Left cardiac atrium (tissue), 4 donors: ENCODE measurements around the gene ANKH. TPM values are rescaled to one million over a fixed set of nuclear protein-coding genes. Genes with fewer than 3 reads are reported as not detected.
"Not testable (repeated sequence)": the region's sequence is repeated elsewhere in the genome, so short reads cannot be mapped to it uniquely, and the experiment has no call there.

Source experiments
- ATAC-seq, 2 donors: fragments of 200-7000 bp; cut with Tn5 transposase; one replicate each; pipeline ENCODE4 v1.9.1; 2020; ENCODE audit warnings: mild to moderate bottlenecking in 2 of 2, moderate library complexity in 2 of 2
- DNase-seq: peaks from one replicate; pipeline ENCODE4 v3.0.0-alpha.2; 2020
- intact Hi-C, 2 donors: fragments of 100-400 bp; cut with DNase I; formaldehyde crosslinking; loops; one replicate each; pipeline versions ENCODE4 v1.14.1 to v1.15.1; 2022 to 2023
- total RNA-seq, 2 donors: library from RNA; stranded (reverse); fragmentation: NEBNext Ultra II Directional; extraction: Animal tissue kit (Norgen Biotek cat#: 25700); gene quantifications; one replicate each; pipeline ENCODE4 v1.2.1, GENCODE V29; 2021
- donor health status: DM: no; HTN: yes; CAD: no.
- donor health status: DM: no; HTN: yes; CAD: no; lungs with severe emphysema.
- donor health status: DM: yes; HTN: yes; CAD: no.
- donor health status: Dilated cardiomyopathy.

ANKH gene
- total RNA-seq, 2 donors from 2014 or later: 113 to 138 TPM

DNA sequence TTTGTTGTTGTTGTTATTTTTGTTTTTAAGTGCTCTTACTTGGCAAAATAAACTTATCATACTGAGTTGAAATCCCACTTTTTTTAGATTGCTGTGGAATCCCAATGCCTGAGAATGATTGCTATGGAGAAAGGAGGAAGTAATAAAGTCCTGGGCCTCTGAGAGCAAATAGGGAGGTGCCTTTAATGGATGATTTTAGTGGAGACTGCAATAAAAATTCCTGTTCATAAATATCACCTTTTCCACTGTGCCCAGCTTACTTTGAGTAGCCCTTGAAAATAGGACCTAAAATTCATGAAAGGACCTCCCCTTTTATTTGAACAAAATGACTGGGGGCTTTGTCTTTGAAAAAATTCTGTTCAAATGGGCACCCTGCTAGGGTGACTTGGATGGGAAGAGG lies 21.8 kb upstream of the ANKH start:
- ATAC-seq: no peak
- intact Hi-C loops: no loop called here
- no peak for DNase-seq

- DNase-seq (no peak), ATAC-seq (no peak)
- intact Hi-C loops: no loop called here
These were observed 19.3 kb upstream of the ANKH start for GRCh38 chr5:14890846-14891245.

DNA sequence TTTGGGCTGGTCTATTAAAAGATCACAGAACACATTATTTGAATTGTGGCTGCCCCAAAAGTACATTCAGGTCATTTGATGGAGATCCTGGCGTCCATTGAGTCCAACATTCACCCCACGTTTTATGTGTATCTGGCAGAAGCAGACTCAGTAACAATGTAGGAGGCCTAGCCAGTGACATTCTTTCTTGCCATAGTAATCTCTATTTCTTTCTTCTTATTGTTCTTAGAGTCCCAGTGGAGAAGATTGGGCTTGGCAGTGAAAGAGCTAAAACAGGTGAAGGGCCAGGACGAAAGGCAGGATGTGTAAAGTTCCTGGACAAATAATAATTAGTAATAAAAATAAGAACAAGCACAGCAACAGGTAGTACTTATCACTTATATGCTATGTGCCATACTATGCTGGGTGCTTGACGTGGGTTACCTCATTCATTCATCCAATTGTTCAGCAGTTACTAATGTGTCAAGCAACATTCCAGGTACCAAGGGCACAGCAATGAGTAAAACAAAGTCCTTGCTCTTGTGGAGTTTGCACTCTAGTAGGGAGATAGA lies 12.6 kb upstream of the ANKH start:
- intact Hi-C loops: no loop called here
- DNase-seq (no peak), ATAC-seq (no peak)

DNA sequence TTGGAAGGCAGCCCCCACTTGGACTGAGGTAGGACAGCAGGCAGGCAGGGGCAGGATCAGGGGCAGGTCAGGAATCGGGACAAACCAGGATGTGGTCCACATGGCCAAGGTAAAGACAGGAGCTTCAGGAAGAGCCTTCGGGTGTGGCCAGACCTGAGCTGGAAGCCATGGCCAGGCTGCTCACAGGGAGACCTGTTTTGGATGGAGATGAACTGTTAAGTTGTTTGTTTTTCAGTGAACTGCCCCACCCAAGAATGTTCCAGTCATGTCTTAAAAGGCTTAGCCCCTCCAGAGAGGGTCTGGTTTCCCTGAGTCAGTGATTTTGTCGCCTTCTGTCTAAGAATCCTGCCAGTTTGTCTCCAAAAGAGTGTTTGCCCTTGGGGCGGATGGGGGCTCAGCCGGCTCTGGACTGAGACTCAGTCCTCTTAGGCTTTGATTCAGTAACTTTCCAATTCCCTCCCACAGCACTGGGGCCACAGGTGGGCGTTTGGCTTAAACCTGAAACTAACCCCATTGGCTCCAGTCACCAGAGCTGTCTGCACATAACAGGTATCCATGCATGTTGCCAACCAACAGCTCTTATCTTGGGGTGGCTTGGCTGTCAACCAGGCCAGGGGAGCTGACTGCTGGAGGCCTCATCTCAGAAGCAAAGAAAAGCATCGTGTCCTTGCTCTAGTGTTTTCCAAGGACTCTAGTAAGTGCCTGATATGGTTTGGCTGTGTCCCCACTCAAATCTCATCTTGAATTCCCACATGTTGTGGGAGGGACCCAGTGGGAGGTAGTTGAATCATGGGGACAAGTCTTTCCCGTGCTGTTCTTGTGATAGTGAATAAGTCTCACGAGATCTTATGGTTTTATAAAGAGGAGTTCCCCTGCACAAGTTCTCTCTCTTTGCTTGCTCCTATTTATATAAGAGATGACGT lies 11.3 kb upstream of the ANKH start:
- intact Hi-C loops: no loop called here
- DNase-seq (no peak), ATAC-seq (peak; percentile 50 to 67)

DNA sequence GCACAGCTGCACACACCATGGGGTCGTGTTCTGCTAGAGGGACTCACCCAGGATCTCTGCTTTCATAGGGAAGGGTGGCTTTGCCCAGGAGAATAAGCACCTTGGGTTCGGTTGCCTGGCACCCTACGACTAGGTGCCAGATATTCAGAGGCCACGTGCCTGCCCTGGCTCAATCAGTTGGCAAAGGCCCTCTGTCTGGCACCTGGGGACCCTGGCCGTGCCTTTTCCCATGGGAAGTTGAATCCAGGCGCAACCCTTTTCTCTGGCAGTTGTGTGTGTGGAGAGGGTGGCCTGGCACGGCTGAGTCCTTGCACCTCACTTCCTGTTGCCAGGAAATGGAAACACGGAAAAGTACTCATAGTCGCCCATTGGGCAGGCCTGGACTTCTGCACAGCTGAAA lies 10.2 kb upstream of the ANKH start:
- DNase-seq (no peak), ATAC-seq (peak in 1 of 2 donors; percentile 27)
- intact Hi-C loops: no loop called here

DNA sequence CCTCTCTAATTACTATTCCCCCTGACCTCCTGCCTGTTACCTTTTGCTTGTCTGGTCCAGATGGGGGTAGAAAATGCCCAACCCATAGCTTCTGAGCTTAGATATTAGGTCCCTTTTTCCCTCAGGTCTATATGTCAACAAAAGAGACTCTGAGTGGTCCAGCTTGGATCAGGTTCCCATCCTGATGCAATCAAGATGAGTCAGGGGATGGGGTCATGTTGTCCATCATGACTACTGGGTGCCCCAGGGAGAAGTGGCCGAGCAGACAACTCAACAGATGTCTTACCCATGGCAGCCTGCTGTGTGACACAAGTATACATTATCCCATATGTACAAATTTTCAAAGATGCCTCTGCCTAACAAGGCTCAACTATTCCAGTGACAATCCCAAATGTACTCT lies 9.1 kb upstream of the ANKH start:
- ATAC-seq (no peak), DNase-seq (no peak)
- intact Hi-C loops: no loop called here

- DNase-seq: no peak
- intact Hi-C loops: loop anchor here in 1 of 2 donors (10.0 kb wide), 1 partner anchor 145 kb away; no protein-coding TSS in a partner anchor
- peak in 1 of 2 donors; percentile 20 for ATAC-seq
These were observed 8.5 kb upstream of the ANKH start for GRCh38 chr5:14879937-14880589.

GRCh38 chr5:14879393-14879792 lies 7.8 kb upstream of the ANKH start:
- ATAC-seq (no peak), DNase-seq (no peak)
- intact Hi-C loops: loop anchor here in 1 of 2 donors (10.0 kb wide), 1 partner anchor 145 kb away; no protein-coding TSS in a partner anchor

DNA sequence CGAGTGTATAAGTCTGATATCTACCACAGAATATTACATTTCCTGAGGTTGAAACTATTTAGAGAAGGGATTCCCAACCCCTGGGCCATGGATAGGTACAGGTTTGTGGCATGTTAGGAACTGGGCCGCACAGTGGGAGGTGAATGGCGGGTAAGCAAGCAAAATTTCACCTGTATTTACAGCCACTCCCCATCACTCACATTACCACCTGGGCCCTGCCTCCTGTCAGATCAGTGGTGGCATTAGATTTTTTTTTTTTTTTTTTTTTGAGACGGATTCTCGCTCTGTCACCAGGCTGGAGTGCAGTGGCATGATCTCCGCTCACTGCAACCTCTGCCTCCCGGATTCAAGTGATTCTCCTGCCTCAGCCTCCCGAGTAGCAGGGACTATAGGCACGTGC lies 6.6 kb upstream of the ANKH start:
- ATAC-seq, DNase-seq: not testable (repeated sequence)
- intact Hi-C loops: loop anchor here in 1 of 2 donors (10.0 kb wide), 1 partner anchor 143 kb away; no protein-coding TSS in a partner anchor

DNA sequence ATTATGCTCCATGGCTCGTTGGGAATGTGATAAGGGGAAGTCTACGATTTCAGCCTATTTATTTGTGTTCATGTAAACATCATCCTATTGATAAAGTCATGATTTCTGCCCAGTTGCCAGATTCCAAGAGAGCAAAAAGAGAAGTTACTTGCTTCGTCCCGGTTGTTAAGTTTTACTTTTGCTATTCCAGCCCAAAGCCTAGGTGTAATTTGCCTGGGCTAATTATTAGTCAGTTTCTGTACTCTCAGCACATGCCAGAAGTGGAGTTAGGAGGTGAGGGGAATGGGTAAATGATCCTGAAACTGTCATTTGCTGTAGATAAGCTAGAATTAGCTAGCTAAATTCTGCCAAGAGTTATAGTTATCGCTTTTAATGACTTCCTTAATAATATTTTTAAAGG lies 4.5 kb upstream of the ANKH start:
- no peak for ATAC-seq
- intact Hi-C loops: loop anchor here in 1 of 2 donors (10.0 kb wide), 1 partner anchor 141 kb away; no protein-coding TSS in a partner anchor
- no peak for DNase-seq

DNA sequence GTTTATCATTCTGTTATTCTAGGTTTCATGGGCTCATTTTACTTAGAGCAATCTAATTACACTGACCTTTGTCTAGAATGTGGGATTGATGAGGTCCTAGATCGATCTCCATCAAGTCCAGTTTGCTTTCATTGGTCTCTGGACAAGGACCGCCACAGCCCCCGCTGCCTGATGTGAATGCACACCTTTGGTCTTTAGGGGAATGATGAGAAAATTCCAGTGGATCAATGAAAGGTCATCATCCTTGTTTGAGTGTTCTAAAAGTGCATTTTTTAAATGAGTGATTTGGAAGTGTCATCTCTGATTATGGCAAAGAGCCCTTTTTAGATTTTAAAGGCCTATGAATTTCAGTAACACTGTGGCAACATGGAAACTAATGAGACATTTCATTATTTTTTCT lies 2.2 kb upstream of the ANKH start:
- intact Hi-C loops: loop anchor here (5.0 to 10.0 kb wide), 3 partner anchors 129 to 146 kb away; no protein-coding TSS in a partner anchor
- ATAC-seq (no peak), DNase-seq (no peak)

DNA sequence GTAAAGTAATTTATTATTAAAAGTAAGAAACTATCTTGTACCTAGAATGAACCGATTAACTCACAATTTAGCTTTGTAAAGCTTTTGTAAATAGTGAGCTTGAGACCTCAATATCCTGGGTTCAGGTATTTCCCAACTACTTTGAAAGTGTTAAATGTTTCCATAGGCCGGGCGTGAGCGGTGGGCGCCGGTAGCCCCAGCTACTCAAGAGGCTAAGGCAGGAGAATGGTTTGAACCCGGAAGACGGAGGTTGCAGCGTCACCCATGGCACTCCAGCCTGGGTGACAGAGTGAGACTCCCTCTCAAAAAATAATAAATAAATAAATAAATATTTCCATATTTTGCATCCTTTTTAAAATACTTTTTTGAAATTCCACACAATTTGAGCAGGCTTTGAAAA lies 1.5 kb upstream of the ANKH start:
- DNase-seq (no peak), ATAC-seq (no peak)
- intact Hi-C loops: loop anchor here (5.0 to 10.0 kb wide), 3 partner anchors 129 to 146 kb away; no protein-coding TSS in a partner anchor

DNA sequence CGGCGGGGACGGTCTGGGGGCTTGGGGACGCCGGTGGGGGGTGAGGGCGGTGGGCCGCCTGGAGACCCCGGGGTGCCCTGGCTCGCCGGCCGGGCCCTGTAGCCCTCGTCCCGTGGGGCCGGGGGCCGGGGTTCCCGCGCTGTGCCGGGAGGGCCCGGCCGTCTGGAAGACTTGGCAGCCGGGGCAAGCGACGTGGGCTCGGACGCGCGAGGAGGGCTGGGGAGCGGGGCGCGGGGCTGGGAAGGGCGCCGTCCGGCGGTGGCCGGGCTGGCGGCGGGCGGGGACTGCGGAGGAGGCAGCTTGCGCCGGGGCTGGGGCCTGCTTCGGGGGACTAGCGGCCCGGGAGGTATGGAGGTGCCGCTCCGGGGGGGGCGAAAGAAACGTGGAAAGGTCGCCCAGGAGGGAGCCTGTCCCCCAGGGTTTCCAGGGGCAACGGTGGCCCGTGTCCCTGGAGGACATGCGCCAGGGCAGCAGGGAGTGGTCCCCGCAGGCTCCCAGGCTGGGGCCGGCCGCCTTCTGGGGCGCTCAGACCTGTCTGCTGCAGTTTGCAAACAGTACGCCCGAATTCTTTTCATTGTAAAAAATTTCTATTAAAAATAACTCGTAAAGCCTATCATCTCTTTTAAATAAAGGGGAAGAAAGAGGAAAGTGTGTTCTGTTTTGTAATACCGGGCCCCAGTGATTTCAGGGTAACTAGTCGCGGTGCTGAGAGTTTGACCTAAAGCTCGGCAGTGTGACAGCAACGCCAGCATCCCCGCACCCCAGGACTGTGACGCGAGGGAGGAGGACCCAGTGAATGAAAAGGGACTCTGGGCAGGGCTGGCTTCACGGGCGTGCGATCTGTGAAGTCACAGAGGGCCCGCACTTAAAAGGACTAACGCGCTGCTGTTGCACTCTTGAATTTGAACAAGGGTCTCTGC lies 752 bp upstream of the ANKH start:
- ATAC-seq (peak; percentile 76), DNase-seq (peak; percentile 87)
- intact Hi-C loops: loop anchor here (5.0 to 10.0 kb wide), 3 partner anchors 130 to 145 kb away; no protein-coding TSS in a partner anchor

DNA sequence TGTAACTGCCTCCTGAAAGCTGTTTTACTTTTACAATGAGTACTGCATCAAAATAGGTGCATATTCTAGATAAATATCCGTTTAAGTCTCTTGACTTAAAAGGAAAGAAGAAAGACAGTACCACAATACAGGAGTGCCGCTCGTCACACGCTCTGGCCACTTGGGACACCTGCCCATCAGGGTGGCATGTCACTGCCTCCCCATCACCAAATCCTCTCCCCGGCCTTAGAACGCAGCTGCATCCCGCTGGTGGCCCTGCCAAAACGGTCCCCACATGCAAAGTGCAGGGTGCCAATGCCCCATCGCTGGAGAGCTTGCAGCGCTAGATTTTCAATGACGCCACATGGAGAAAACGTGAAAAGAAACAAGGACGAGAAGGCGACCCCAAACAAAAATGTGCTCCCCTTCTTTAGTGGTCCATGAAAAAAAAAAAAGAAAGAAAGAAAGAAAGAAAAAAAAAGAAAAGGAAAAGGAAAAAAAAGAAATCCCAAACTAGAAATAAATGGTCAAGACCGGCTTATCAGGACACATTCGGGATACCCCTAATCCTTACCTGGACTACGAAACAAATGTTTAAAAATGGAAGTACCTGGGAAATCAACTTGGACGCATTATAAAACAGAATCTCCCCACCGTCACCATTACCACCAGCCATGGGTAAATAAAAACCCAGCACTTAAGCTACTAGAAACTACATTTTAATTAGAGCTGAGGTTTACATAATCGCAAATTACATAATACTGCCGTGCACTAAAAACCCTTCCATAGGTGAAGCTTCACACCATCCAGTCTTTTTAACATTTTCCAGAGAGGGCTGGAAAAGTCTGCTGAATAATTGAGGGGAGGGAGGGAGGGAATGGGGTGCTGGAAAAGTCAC lies 1.0 kb downstream of the ANKH start:
- intact Hi-C loops: loop anchor here (5.0 to 10.0 kb wide), 3 partner anchors 132 to 143 kb away; no protein-coding TSS in a partner anchor
- peak; percentile 40 for DNase-seq
- ATAC-seq: no peak

DNA sequence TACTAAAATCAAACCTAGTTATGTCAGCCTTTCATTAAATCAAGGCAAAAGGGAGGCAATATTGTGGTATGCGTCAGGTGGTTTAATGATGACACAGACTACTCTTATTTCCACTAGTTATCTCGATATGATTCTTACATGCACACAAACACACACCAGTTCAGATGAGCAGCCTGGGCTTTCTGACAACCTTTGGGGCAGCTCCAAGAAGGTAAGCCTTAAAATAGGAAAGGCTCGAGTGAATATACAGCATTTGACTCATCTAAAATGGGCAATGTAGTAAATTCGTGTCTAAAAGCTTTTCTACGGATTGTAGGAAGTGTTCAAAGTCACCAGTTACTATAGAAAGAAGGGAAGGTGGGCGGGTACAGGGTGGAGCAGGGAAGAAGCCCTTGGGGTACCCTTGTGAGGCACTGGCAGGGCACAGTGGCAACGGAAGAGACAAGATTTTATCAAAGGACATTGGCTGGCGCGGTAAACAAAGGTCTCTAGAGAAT lies 1.9 kb downstream of the ANKH start:
- intact Hi-C loops: loop anchor here (5.0 to 10.0 kb wide), 4 partner anchors 132 to 142 kb away; no protein-coding TSS in a partner anchor
- DNase-seq: no peak
- ATAC-seq: peak in 1 of 2 donors; percentile 9

DNA sequence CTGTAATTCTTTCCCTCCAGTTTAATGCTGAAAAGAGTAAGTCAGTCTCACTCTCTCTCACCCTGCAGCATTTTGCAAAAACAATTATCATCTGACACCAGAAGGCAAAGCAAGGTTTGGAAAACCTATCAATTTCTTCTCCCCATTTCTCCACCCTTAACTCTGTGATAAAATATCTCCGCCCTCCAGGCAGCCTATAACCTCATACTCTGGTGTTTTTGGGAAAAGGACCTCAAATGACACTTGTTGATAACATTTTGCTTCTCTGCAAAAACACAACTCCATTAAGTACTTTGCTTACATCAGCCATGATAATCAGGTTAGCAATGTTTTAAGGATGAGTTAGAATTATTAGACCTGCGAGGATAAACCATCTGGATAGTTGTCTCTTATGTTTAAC lies 2.3 kb downstream of the ANKH start:
- intact Hi-C loops: loop anchor here in 1 of 2 donors (5.0 kb wide), 1 partner anchor 132 kb away; no protein-coding TSS in a partner anchor
- ATAC-seq (no peak), DNase-seq (no peak)

DNA sequence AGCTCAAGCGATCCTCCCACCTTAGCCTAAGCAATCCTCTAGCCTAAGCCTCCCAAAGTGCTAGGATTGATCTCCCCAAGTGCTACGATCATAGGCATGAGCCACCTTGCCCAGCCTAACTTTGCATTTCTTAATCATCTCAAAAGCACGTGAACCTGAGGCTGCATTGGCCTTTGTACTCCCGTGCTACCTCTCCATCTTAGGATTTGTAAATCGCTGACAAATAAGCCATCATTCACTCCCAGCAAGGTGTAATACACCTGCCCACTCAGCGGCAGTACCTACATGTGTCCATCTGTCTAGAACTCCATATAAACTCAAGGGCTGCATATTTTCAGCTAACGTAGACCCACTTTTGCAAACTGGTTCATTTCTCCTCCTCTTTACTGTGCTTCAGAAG lies 2.8 kb downstream of the ANKH start:
- ATAC-seq: no peak
- intact Hi-C loops: loop anchor here in 1 of 2 donors (5.0 kb wide), 1 partner anchor 131 kb away; no protein-coding TSS in a partner anchor
- DNase-seq: no peak
